B cell (primary cell): Measurements from ENCODE around the gene CDKN1A. TPM values are rescaled to one million over a fixed set of nuclear protein-coding genes. Genes with fewer than 3 reads are reported as not detected.

Experiments
- ATAC-seq: fragments of 200-7000 bp; cut with Tn5 transposase; one replicate; pipeline ENCODE4 v1.10.0; 2021; ENCODE audit warnings: low read depth, mild to moderate bottlenecking, moderate number of reproducible peaks, moderate library complexity
- CTCF ChIA-PET: fragments of 350-600 bp; sonication (Branson Sonifier 250); formaldehyde crosslinking; loops from one replicate; lab custom pipeline; 2021; ENCODE audit warnings: antibody characterized with exemption, inconsistent platforms; lab: Charles Lee
- POLR2A ChIA-PET: fragments of 350-600 bp; sonication (Branson Sonifier 250); formaldehyde crosslinking; loops from one replicate; lab custom pipeline; 2021; ENCODE audit warnings: antibody characterized with exemption; lab: Charles Lee
- DNase-seq: peaks from one replicate; pipeline ENCODE4 v3.0.0; 2013
- H2AFZ ChIP-seq: 2 replicates; pipeline ENCODE4 v1.6.1; 2012; ENCODE audit warnings: mild to moderate bottlenecking, low read depth, low read length; ENCODE audit not compliant: insufficient read depth, poor library complexity, severe bottlenecking
- H3K27ac ChIP-seq, 2 donors: 1 replicate in 1 of 2; 2 replicates in 1 of 2; pipeline ENCODE4 v1.5.1; 2012 to 2013; ENCODE audit warnings: low read length in 2 of 2, mild to moderate bottlenecking in 2 of 2, moderate library complexity in 1 of 2
- H3K27me3 ChIP-seq, 4 experiments: fragments of 200-600 bp in 1 of 4; sonication (generic) in 1 of 4; replicated peaks in 1 of 4; 1 replicate in 2 of 4; 2 replicates in 2 of 4; pipeline versions ENCODE4 v1.6.1 to v1.7.0; 2013 to 2016; ENCODE audit warnings: low read length in 3 of 4, mild to moderate bottlenecking in 2 of 4, mixed read lengths in 1 of 4, moderate library complexity in 1 of 4; ENCODE audit not compliant: insufficient read depth in 4 of 4, control insufficient read depth in 3 of 4; ENCODE audit errors: control extremely low read depth in 1 of 4
- H3K36me3 ChIP-seq, 2 experiments: replicated peaks in 1 of 2; 1 replicate in 1 of 2; 2 replicates in 1 of 2; pipeline versions ENCODE4 v1.6.1 to v1.7.1; 2013; ENCODE audit warnings: low read length in 1 of 2; ENCODE audit not compliant: insufficient read depth in 2 of 2, control insufficient read depth in 1 of 2; ENCODE audit errors: control extremely low read depth in 1 of 2, extremely low read depth in 1 of 2
- H3K4me1 ChIP-seq, 2 donors: fragments of 200-600 bp in 1 of 2; sonication (generic) in 1 of 2; 1 replicate in 1 of 2; 2 replicates in 1 of 2; pipeline versions ENCODE4 v1.5.1 to v1.6.1; 2013 to 2017; ENCODE audit warnings: low read length in 2 of 2; ENCODE audit not compliant: control insufficient read depth in 2 of 2, insufficient read depth in 2 of 2
- H3K4me2 ChIP-seq: replicated peaks from 2 replicates; pipeline ENCODE3; 2012; ENCODE audit warnings: mild to moderate bottlenecking, low read depth, low read length; ENCODE audit not compliant: poor library complexity, severe bottlenecking
- H3K4me3 ChIP-seq, 5 experiments: fragments of 200-600 bp in 1 of 5; sonication (generic) in 1 of 5; 1 replicate in 3 of 5; 2 replicates in 2 of 5; pipeline versions ENCODE4 v1.5.1 to v1.7.0; 2011 to 2016; ENCODE audit warnings: low read length in 4 of 5, mild to moderate bottlenecking in 4 of 5, low read depth in 2 of 5, control low read depth in 1 of 5, moderate library complexity in 1 of 5; ENCODE audit not compliant: insufficient read depth in 1 of 5; ENCODE audit errors: control extremely low read depth in 1 of 5, extremely low read depth in 1 of 5
- H3K79me2 ChIP-seq: fragments of 200-600 bp; sonication (generic); one replicate; pipeline ENCODE4 v1.6.0; 2016; ENCODE audit warnings: low read length; ENCODE audit not compliant: control insufficient read depth, insufficient read depth
- H3K9ac ChIP-seq: fragments of 200-600 bp; sonication (generic); 2 replicates; pipeline ENCODE4 v1.6.1; 2017; ENCODE audit warnings: mild to moderate bottlenecking, low read length, moderate library complexity
- H3K9me3 ChIP-seq, 3 donors: one replicate each; pipeline versions ENCODE4 v1.6.1 to v1.7.1; 2013; ENCODE audit warnings: low read length in 2 of 3; ENCODE audit not compliant: control insufficient read depth in 2 of 3, insufficient read depth in 1 of 3; ENCODE audit errors: control extremely low read depth in 1 of 3
- H4K20me1 ChIP-seq: 2 replicates; pipeline ENCODE4 v1.6.0; 2012; ENCODE audit warnings: mild to moderate bottlenecking, low read length; ENCODE audit not compliant: insufficient read depth, control insufficient read depth, poor library complexity, severe bottlenecking
- H3K27ac Mint-ChIP-seq: one replicate; pipeline ENCODE4 v1.8.0; 2021; ENCODE audit warnings: mixed read lengths
- H3K27me3 Mint-ChIP-seq: one replicate; pipeline ENCODE4 v1.8.0; 2021; ENCODE audit warnings: mixed read lengths
- H3K4me1 Mint-ChIP-seq: one replicate; pipeline ENCODE4 v1.8.0; 2021; ENCODE audit warnings: mixed read lengths
- H3K4me3 Mint-ChIP-seq: one replicate; pipeline ENCODE4 v1.8.0; 2021; ENCODE audit warnings: mixed read lengths
- H3K9me3 Mint-ChIP-seq: one replicate; pipeline ENCODE4 v1.8.0; 2022; ENCODE audit warnings: mixed read lengths; ENCODE audit not compliant: insufficient read depth
- CTCF ChIP-seq: fragments of 200-600 bp; IDR thresholded peaks from one replicate; pipeline ENCODE4 v1.8.0; 2022; ENCODE audit warnings: antibody characterized with exemption, mild to moderate bottlenecking
- EZH2 ChIP-seq: IDR thresholded peaks from 2 replicates; pipeline ENCODE4 v1.6.1; 2012; ENCODE audit warnings: borderline replicate concordance, low read depth, mild to moderate bottlenecking, moderate library complexity, low read length; ENCODE audit not compliant: insufficient read depth, poor library complexity, severe bottlenecking
- WGBS: methylation state at CpG from one replicate; pipeline ENCODE4 v1.1.5; 2013; ENCODE audit warnings: missing lambda C conversion rate; ENCODE audit not compliant: insufficient coverage; 5-methylcytosine and 5-hydroxymethylcytosine counted together
- intact Hi-C: fragments of 100-400 bp; cut with micrococcal nuclease; formaldehyde crosslinking; loops from one replicate; pipeline ENCODE4 v1.10.0; 2022
- polyA plus RNA-seq: library from polyadenylated mRNA; depleted of rRNA; stranded (reverse); fragments of >200 nt; gene quantifications from 2 replicates; pipeline ENCODE4 v1.2.3, GENCODE V29; 2012
- total RNA-seq, 2 donors: library from RNA; stranded (reverse); fragments of 120-200 nt in 1 of 2; gene quantifications; 1 replicate in 1 of 2; 2 replicates in 1 of 2; pipeline versions ENCODE4 v1.2.3 to v1.2.4, GENCODE V29; 2013 to 2022

Gene CDKN1A
- total and polyA plus RNA-seq, 2 donors (not counting 1 experiment from before 2014, with no cell fraction given) = 45.5 to 352 TPM

GRCh38 chr6:36715469-36715868 lies 37.0 kb downstream of the CDKN1A start:
- Mint-ChIP-seq H3K27ac (no peak overlapping the region), H3K9me3 (no peaks in the 10 kb centered on the region), H3K4me1 (peaks cover 13% of the 10 kb centered on the region), H3K27me3 (no peaks in the 10 kb centered on the region), H3K4me3 (no peak overlapping the region)
- Histone ChIP-seq H3K27ac (no peak overlapping the region), H3K27me3 (no peaks in the 10 kb centered on the region), H4K20me1 (no peaks in the 10 kb centered on the region), H2AFZ (no peak overlapping the region), H3K9me3 (peaks cover 0 to 8% (median 0%) of the 10 kb centered on the region in 3 donors), H3K4me3 (no peak overlapping the region), H3K9ac (no peak overlapping the region), H3K4me2 (no peak overlapping the region), H3K4me1 (peaks cover 13 to 14% of the 10 kb centered on the region in 2 donors), H3K79me2 (no peaks in the 10 kb centered on the region), H3K36me3 (no peaks in the 10 kb centered on the region)
- whole genome bisulfite sequencing = 95% methylated on average over 5 of the region's 7 CpGs
- DNase-seq (no peak), ATAC-seq (no peak)
- POLR2A ChIA-PET = no interaction called here
- intact Hi-C loops = no loop called here
- CTCF ChIA-PET = interaction anchor here (1.2 kb wide), 1 partner anchor 9 kb away, joined by 3 read pairs; no protein-coding TSS in a partner anchor
- TF ChIP-seq EZH2 (no peak), CTCF (no peak)

- peaks cover 17 to 19% of the 10 kb centered on the region in 2 donors for H3K4me1 ChIP-seq
- intact Hi-C loops = no loop called here
- TF ChIP-seq EZH2 = no peak
- no peak for TF ChIP-seq CTCF
- no peaks in the 10 kb centered on the region for H3K9me3 Mint-ChIP-seq
- H3K9ac ChIP-seq = no peak overlapping the region
- DNase-seq (no peak), ATAC-seq (no peak)
- H3K27me3 ChIP-seq = no peaks in the 10 kb centered on the region
- no peak overlapping the region for H2AFZ ChIP-seq
- ChIA-PET POLR2A (no interaction called here), CTCF (interaction anchor here (0.7 to 1.2 kb wide), 3 partner anchors 8 to 415 kb away, joined by 3 read pairs; no protein-coding TSS in a partner anchor)
- H3K4me3 Mint-ChIP-seq = no peak overlapping the region
- no peaks in the 10 kb centered on the region for H3K27me3 Mint-ChIP-seq
- H3K9me3 ChIP-seq = peaks cover 0 to 9% (median 0%) of the 10 kb centered on the region in 3 donors
- no peak overlapping the region for H3K4me3 ChIP-seq
- no peak overlapping the region for H3K27ac ChIP-seq
- H3K36me3 ChIP-seq = no peaks in the 10 kb centered on the region
- H3K27ac Mint-ChIP-seq = no peak overlapping the region
- H3K4me2 ChIP-seq = no peak overlapping the region
- no peaks in the 10 kb centered on the region for H3K79me2 ChIP-seq
- no peaks in the 10 kb centered on the region for H4K20me1 ChIP-seq
- peaks cover 17% of the 10 kb centered on the region for H3K4me1 Mint-ChIP-seq
- WGBS = 88% methylated on average over 1 of the region's 8 CpGs
Observed at GRCh38 chr6:36716476-36717093, 38.1 kb downstream of the CDKN1A start.
